Endothelial cell of umbilical vein (primary cell): ENCODE data around the gene CYBA. TPM values are rescaled to one million over a fixed set of nuclear protein-coding genes. Genes with fewer than 3 reads are reported as not detected.

Source experiments
- BruUV-seq: library from RNA; stranded (reverse); fragments of 400-500 nt; replicated peaks from 2 replicates; lab custom pipeline; 2021; lab: Mats Ljungman, UMichigan
- CTCF ChIA-PET: fragments of 300-600, 350-600 bp; sonication (Branson Sonifier 250); formaldehyde crosslinking; loops from one replicate; lab custom pipeline; 2021; ENCODE audit warnings: antibody characterized with exemption, inconsistent platforms; lab: Charles Lee
- POLR2A ChIA-PET: fragments of 300-600, 350-600 bp; sonication (Branson Sonifier 250); formaldehyde crosslinking; loops from one replicate; lab custom pipeline; 2021; ENCODE audit warnings: antibody characterized with exemption, inconsistent platforms; lab: Charles Lee
- DNase-seq: peaks from one replicate; pipeline ENCODE4 v3.0.0-alpha.2; 2011; ENCODE audit warnings: low read depth, low spot score
- FAIRE-seq: peaks from 2 replicates; lab custom pipeline; 2011; peaks lifted over from hg19 to GRCh38; lab: Jason Lieb, UNC
- H2AFZ ChIP-seq: 2 replicates; pipeline ENCODE4 v1.6.0; 2012; ENCODE audit warnings: low read depth, low read length, control low read depth, inconsistent platforms
- H3K27ac ChIP-seq: 2 replicates; pipeline ENCODE4 v1.5.1; 2011; ENCODE audit warnings: low read depth, mild to moderate bottlenecking, control low read depth, low read length, moderate library complexity; ENCODE audit not compliant: insufficient read depth
- H3K27me3 ChIP-seq, 2 experiments: 2 replicates each; pipeline versions ENCODE4 v1.6.0 to v1.6.1; 2011; ENCODE audit warnings: low read length in 2 of 2, mixed read lengths in 1 of 2; ENCODE audit not compliant: control insufficient read depth in 2 of 2, insufficient read depth in 2 of 2
- H3K36me3 ChIP-seq, 2 experiments: 2 replicates in 1 of 2; 3 replicates in 1 of 2; pipeline ENCODE4 v1.5.1; 2011; ENCODE audit warnings: low read length in 2 of 2, mild to moderate bottlenecking in 1 of 2, moderate library complexity in 1 of 2; ENCODE audit not compliant: control insufficient read depth in 2 of 2, insufficient read depth in 2 of 2; ENCODE audit errors: extremely low read depth in 1 of 2
- H3K4me1 ChIP-seq: 3 replicates; pipeline ENCODE4 v1.5.1; 2011; ENCODE audit warnings: mild to moderate bottlenecking, low read length; ENCODE audit not compliant: control insufficient read depth, insufficient read depth; ENCODE audit errors: extremely low read depth
- H3K4me2 ChIP-seq: 2 replicates; pipeline ENCODE4 v1.6.1; 2011; ENCODE audit warnings: low read length, control low read depth, mixed read lengths; ENCODE audit not compliant: insufficient read depth
- H3K4me3 ChIP-seq, 3 experiments: fragments of 200-600 bp in 1 of 3; sonication (generic), shearing (Covaris generic) in 1 of 3; replicated peaks in 1 of 3; 2 replicates each; pipeline ENCODE4 v1.5.1; 2011 to 2016; ENCODE audit warnings: control low read depth in 3 of 3, low read length in 3 of 3, mild to moderate bottlenecking in 2 of 3, inconsistent platforms in 1 of 3, low read depth in 1 of 3, moderate library complexity in 1 of 3; ENCODE audit not compliant: insufficient read depth in 1 of 3
- H3K79me2 ChIP-seq: 2 replicates; pipeline ENCODE4 v1.6.0; 2012; ENCODE audit warnings: low read length, inconsistent platforms; ENCODE audit not compliant: control insufficient read depth, insufficient read depth
- H3K9ac ChIP-seq: replicated peaks from 2 replicates; pipeline ENCODE3; 2011; ENCODE audit warnings: low read length, control low read depth; ENCODE audit not compliant: insufficient read depth; ENCODE audit errors: extremely low read depth
- H3K9me1 ChIP-seq: replicated peaks from 3 replicates; pipeline ENCODE4 v1.6.0; 2011; ENCODE audit warnings: mild to moderate bottlenecking, low read length; ENCODE audit not compliant: control insufficient read depth, insufficient read depth; ENCODE audit errors: extremely low read depth
- H3K9me3 ChIP-seq: replicated peaks from 2 replicates; pipeline ENCODE4 v1.5.1; 2012; ENCODE audit warnings: low read length, inconsistent platforms; ENCODE audit not compliant: control insufficient read depth, insufficient read depth
- H4K20me1 ChIP-seq: replicated peaks from 2 replicates; pipeline ENCODE3; 2011; ENCODE audit warnings: mild to moderate bottlenecking, low read length; ENCODE audit not compliant: control insufficient read depth, insufficient read depth; ENCODE audit errors: extremely low read depth
- CTCF ChIP-seq, 2 donors: IDR thresholded peaks; 1 replicate in 1 of 2; 2 replicates in 1 of 2; pipeline ENCODE4 v1.5.1; 2011; ENCODE audit warnings: low read length in 2 of 2, mild to moderate bottlenecking in 2 of 2, moderate library complexity in 2 of 2, control low read depth in 1 of 2, inconsistent platforms in 1 of 2, low read depth in 1 of 2; ENCODE audit not compliant: insufficient read depth in 1 of 2; ENCODE audit errors: extremely low read depth in 1 of 2
- GATA2 ChIP-seq: IDR thresholded peaks from 2 replicates; pipeline ENCODE4 v1.7.0; 2011; ENCODE audit warnings: low read depth, mild to moderate bottlenecking, moderate library complexity, mixed read lengths, low read length; ENCODE audit not compliant: insufficient read length, insufficient read depth
- MAX ChIP-seq: IDR thresholded peaks from 2 replicates; pipeline ENCODE4 v1.6.1; 2011; ENCODE audit not compliant: insufficient read depth, insufficient read length
- MYC ChIP-seq: IDR thresholded peaks from one replicate; pipeline ENCODE4 v1.6.1; 2011; ENCODE audit warnings: mild to moderate bottlenecking, low read depth, low read length
- POLR2A ChIP-seq: IDR thresholded peaks from 2 replicates; pipeline ENCODE4 v1.6.1; 2012; ENCODE audit warnings: low read depth, mild to moderate bottlenecking, control low read depth, low read length
- POLR2AphosphoS5 ChIP-seq: IDR thresholded peaks from 2 replicates; pipeline ENCODE4 v1.6.1; 2012; ENCODE audit warnings: low read depth, mild to moderate bottlenecking, control low read depth, low read length, moderate library complexity; ENCODE audit not compliant: insufficient read depth
- dilution Hi-C: fragments of 300-500 bp; cut with MboI; formaldehyde crosslinking; loops from one replicate; pipeline ENCODE4 v1.15.0; 2019; ENCODE audit warnings: low sequenced_read_pairs; ENCODE audit not compliant: extremely low pct_ligation_motif_present
- intact Hi-C: fragments of 100-400 bp; cut with micrococcal nuclease; formaldehyde crosslinking; loops from one replicate; pipeline ENCODE4 v1.10.0; 2022
- polyA plus RNA-seq, 4 experiments: library from polyadenylated mRNA; depleted of rRNA in 3 of 4; stranded (reverse) in 3 of 4; unstranded in 1 of 4; fragments of >200 nt; gene quantifications; 2 replicates each; pipeline versions ENCODE4 v1.2.1 to v1.2.3, GENCODE V29; 2011 to 2012; ENCODE audit warnings: missing spikeins in 1 of 4
- total RNA-seq: library from RNA; stranded (reverse); gene quantifications from 2 replicates; pipeline ENCODE4 v1.2.3, GENCODE V29; 2021

The CYBA gene
- total and polyA plus RNA-seq, 2 donors (not counting 3 experiments of a cell fraction or from before 2014, with no cell fraction given), result 37.0 to 77.3 TPM

GRCh38 chr16:88626646-88627045, 24.2 kb downstream of the CYBA start:
- Histone ChIP-seq H3K27me3 (no peaks in the 10 kb centered on the region), H3K9me3 (no peaks in the 10 kb centered on the region), H3K9ac (no peak overlapping the region), H3K4me1 (no peaks in the 10 kb centered on the region), H4K20me1 (no peaks in the 10 kb centered on the region), H3K36me3 (peaks cover 14 to 52% of the 10 kb centered on the region in 2 experiments), H3K4me2 (no peak overlapping the region), H3K9me1 (no peaks in the 10 kb centered on the region), H3K4me3 (no peak overlapping the region), H3K27ac (no peak overlapping the region), H2AFZ (no peak overlapping the region), H3K79me2 (no peaks in the 10 kb centered on the region)
- no TSS peak for BruUV-seq
- CTCF ChIA-PET, result no interaction called here
- POLR2A ChIA-PET, result no interaction called here
- DNase-seq (no peak), FAIRE-seq (no peak)
- TF ChIP-seq GATA2 (no peak), CTCF (IDR thresholded peaks at IDR 0.05; ENCODE audit: extremely low read depth in 1 of 2, insufficient read depth in 1 of 2, low read depth in 1 of 2, low read length in 2 of 2) (no peak), MYC (no peak), POLR2A (no peak), POLR2AphosphoS5 (no peak), MAX (no peak)
- dilution Hi-C loops, result no loop called here
- intact Hi-C loops, result no loop called here
